ENCODE measurements around the gene ASIP.
"Not testable (repeated sequence)": the region's sequence is repeated elsewhere in the genome, so short reads cannot be mapped to it uniquely, and the experiment has no call there.

Gene ASIP

GRCh38 chr20:34243377-34243776, 2.2 kb downstream of the ASIP start:
- no peak for DNase-seq

- no peak for DNase-seq
These were observed 5.0 kb downstream of the ASIP start for GRCh38 chr20:34246126-34246626.

- DNase-seq, result no peak
These were observed 8.1 kb downstream of the ASIP start for GRCh38 chr20:34249291-34249690.

- DNase-seq, result no peak
These were observed 8.8 kb downstream of the ASIP start for GRCh38 chr20:34250005-34250404.

GRCh38 chr20:34251619-34252018, 10.4 kb downstream of the ASIP start:
- no peak for DNase-seq

- DNase-seq, result not testable (repeated sequence)
These were observed 11.3 kb downstream of the ASIP start for GRCh38 chr20:34252431-34253086.

- no peak for DNase-seq
These were observed 13.8 kb downstream of the ASIP start for GRCh38 chr20:34254979-34255378.

GRCh38 chr20:34256629-34257124, 15.5 kb downstream of the ASIP start:
- DNase-seq, result no peak

- no peak for DNase-seq
These were observed 19.2 kb downstream of the ASIP start for GRCh38 chr20:34260208-34260942.

- DNase-seq, result no peak
These were observed 21.5 kb downstream of the ASIP start for GRCh38 chr20:34262488-34263288.

- not testable (repeated sequence) for DNase-seq
These were observed 22.2 kb downstream of the ASIP start for GRCh38 chr20:34263468-34263867.

GRCh38 chr20:34264141-34264540, 22.9 kb downstream of the ASIP start:
- DNase-seq, result no peak

- DNase-seq, result no peak
These were observed 26.9 kb downstream of the ASIP start for GRCh38 chr20:34268145-34268544.

GRCh38 chr20:34268851-34269636, 27.8 kb downstream of the ASIP start:
- DNase-seq, result no peak

GRCh38 chr20:34269996-34270627, 28.9 kb downstream of the ASIP start:
- no peak for DNase-seq

- no peak for DNase-seq
These were observed 30.7 kb downstream of the ASIP start for GRCh38 chr20:34271956-34272355.

GRCh38 chr20:34274694-34275093, 33.5 kb downstream of the ASIP start:
- DNase-seq, result no peak

- DNase-seq, result no peak
These were observed 40.0 kb downstream of the ASIP start for GRCh38 chr20:34281177-34281576.

GRCh38 chr20:34282041-34282440, 40.8 kb downstream of the ASIP start:
- DNase-seq, result no peak

GRCh38 chr20:34283844-34284243, 42.6 kb downstream of the ASIP start:
- DNase-seq, result no peak

GRCh38 chr20:34285450-34285849, 44.2 kb downstream of the ASIP start:
- DNase-seq, result no peak

- DNase-seq, result not testable (repeated sequence)
These were observed 46.3 kb downstream of the ASIP start for GRCh38 chr20:34287500-34287899.

Measured in midbrain (tissue), 1 donor.